ENCODE data around the gene RITA1. TPM values are rescaled to one million over a fixed set of nuclear protein-coding genes. Genes with fewer than 3 reads are reported as not detected.

The RITA1 gene
- total RNA-seq, 1 donor from 2014 or later: 16.3 TPM

DNA sequence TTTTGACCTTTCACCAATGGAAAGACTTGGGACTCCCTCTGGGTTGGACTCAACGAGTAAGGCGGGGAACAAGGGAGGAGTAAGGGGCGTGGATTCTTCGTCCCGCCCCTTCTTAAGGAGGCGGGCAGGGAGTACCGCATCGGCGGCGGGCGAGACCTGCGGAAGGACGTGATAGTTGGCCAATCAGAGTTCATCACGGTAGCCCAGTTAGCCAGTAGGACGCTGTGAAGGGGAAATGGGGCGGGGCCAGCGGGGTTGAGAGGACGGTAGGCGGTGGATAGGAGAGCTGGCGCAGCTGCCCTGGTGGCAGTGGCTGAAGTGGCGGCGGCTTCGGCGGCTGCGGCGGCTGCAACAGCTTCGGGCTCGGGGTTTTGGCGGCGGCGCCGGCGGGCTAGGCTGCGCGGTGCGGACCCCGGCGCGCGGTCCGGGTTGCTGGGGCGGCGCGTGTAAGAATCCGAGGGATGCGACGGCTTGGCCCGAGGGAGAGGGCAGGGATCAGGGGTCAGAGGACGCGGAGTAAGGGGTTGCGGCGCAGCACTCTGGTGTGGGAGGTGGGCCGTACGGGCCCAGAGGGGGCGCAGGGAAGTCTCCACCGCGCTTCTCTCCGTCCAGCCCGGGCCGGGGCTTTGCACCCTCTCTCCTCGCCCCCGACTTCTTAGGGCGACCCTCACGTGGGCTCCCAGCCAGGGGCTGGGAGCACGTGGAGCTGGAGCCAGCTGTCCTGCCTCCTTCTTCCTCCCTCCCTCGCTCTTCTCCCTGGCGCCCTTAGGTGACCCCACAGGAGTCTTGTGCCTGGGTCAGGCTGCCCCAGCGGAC is 35.9 kb downstream of the RITA1 start, which contains the start of gene TPCN1:
TSS of gene TPCN1 (plus strand) at position 284 of the 816 bp plus-strand sequence. CDS start 5,389 bp downstream, outside the sequence.
- ATAC-seq (ENCODE audit: poor library complexity): peak; percentile 94
- intact Hi-C loops (cut with DNase I): loop anchor here (10.0 kb wide), 1 partner anchor 53 kb away; no protein-coding TSS in a partner anchor

DNA sequence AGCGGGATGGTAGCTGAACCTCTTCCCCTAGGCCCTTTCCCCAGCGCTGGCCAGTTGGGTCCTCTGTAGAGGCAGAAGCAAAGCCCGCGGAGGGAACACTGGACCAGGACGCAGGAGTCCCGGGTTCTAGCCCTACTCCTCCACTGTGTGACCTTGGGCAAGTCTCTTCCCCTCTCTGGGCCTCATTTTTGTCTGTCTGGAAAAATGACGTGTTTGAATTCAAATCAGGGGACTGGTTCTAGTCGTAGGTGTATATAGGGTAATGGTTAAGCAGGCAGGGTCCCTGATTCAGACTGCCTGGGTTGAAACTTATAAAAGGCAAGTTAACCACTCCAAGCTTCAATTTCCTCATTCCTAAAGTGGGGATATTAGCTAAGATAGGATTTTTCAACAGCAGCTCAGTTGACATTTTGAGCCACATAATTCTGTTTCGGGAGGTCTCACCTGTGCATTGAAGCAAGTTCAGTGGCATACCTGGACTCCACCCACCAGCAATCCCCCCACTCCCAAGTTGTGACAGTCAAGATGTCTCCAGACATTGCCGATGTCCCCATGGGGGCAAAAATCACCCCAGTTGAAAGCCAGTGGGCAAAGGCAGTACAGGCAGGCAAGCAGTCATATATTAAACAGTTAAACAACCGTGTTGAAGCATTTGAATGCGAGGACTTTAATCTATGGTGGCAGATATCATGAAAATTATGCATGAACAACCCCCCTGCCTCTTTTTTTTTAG is 36.6 kb downstream of the RITA1 start:
- DNase-seq (no peak), ATAC-seq (ENCODE audit: poor library complexity) (no peak)
- intact Hi-C loops (cut with DNase I): loop anchor here (10.0 kb wide), 1 partner anchor 53 kb away; no protein-coding TSS in a partner anchor

More for the DNA sequence above, 35.9 kb downstream of the RITA1 start, which contains the start of gene TPCN1:
- DNase-seq: peak; percentile 100

DNA sequence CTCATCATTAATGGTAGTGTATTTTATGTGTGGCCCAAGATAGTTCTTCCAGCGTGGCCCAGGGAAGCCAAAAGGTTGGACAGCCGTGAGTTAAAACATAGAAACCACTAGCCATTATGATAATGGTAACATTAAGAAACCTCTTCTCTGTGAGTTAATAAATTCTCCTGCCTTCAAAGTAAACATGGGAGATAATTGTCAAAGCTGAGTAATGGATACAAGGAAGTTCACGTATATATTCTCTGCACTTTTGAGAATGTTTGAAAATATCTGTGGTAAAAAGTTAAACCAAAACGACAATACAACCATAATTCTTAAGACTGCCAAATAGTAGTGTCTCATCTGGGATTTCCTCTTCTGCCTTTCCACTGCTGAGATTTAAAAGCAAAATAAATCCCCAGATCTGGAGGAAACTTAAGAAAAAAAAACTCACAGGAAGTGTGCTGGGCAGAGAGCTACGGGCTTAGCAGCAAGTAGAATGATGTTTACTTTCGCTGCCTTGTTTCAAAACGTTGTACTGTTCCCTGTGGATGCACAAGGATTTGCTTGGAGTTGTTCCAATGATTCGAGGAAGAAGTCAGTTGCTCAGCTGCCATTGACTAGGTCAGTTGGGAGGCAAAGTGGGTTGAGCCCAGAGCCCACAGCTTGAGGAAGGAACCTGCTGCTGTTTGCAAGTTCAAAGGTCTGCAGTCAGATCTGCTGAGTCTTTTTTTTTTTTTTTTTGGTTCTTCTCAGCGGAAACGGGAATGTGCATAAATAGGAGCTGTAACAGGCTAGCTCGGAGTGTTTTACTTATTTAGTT is 37.4 kb downstream of the RITA1 start:
- intact Hi-C loops (cut with DNase I): loop anchor here (10.0 kb wide), 1 partner anchor 52 kb away; no protein-coding TSS in a partner anchor
- DNase-seq (peak; percentile 78), ATAC-seq (ENCODE audit: poor library complexity) (peak; percentile 30)

DNA sequence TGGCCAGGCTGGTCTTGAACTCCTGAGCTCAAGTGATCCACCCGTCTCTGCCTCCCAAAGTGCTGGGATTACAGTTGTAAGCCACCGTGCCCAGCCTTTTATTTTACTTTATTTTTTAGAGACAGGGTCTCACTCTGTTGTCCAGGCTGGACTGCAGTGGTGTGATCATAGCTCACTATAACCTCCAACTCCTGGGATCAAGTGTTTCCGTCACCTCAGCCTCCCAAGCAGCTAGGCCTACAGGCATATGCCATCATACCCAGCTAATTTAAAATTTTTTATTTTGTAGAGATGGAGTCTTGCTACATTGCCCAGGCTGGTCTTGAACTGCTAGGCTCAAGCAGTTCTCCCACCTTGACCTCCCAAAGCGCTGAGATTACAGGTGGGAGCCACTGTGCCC is 39.4 kb downstream of the RITA1 start:
- ATAC-seq (ENCODE audit: poor library complexity) (no peak), DNase-seq (no peak)
- intact Hi-C loops (cut with DNase I): loop anchor here (10.0 kb wide), 1 partner anchor 50 kb away; no protein-coding TSS in a partner anchor

DNA sequence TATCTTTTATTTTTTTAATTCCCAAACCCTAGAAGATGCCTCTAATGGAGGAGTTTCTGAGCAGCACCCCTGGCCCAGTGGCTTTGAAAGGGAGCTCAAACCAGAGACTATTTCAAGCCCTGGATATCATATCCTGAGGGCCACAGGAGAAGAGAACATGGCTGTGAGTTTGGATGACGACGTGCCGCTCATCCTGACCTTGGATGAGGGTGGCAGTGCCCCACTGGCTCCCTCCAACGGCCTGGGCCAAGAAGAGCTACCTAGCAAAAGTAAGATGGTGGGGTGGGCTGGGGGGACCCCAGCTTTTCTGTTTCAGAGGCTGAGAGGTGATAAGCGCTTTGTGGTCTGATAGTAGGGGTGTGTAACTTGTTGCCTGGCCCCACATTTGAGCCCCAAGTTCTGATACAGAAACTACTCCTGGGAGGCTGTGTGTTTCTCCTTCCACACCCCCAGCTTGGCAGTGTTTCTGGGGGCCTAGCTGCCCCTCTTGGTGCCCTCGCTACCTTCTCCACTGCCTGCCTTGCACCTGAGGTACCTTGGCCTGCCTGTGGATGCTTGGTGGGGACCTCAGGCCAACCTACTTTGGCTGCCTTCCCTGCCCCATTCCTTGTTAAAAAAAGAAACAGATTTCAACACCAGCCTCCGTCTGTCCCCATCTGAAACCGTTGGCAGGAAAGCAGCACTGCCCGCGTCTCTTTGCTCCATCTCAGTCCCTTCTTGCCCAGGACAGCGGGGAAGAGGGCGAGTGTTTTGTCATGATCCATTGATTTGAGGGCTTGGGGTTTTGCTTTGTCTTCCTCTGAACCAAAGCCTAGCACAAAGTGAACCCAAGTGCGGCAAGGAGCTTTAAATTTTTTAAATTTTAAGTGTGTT is 41.4 kb downstream of the RITA1 start:
- ATAC-seq (ENCODE audit: poor library complexity) (peak; percentile 55), DNase-seq (peak; percentile 68)
- intact Hi-C loops (cut with DNase I): loop anchor here (10.0 kb wide), 1 partner anchor 48 kb away; no protein-coding TSS in a partner anchor

DNA sequence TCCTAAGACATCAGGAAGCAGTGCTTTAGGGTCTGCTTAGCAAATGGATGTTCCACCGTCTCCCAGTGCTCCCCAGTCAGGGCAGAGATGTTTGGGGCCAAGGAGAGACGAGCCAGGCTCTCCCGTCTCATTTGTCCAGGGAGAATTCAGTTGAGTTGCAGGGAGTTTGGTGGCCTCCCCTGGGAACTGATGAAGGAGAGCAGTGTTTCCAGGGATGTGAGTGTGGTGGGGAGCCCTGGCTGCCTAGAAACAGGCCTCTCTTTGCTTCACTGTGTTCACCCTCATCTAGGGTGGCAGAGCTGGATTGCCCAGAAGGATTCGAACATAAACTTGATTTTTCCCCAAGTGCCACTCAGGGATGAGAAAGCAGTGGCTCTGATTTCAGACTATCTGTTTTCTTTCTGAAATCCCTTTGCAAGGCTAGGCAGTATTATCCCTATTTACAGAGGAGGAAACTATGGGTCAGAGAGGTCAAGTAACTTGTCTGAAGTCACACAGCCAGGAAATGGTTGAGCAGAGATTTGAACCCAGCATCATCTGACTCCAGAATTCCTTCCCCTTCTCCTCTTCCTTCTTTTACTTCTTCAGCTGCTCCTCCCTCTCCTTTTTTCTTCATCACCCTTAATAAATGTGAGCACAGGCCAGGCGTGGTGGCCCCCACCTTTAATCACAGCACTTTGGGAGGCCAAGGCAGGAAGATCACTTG is 42.3 kb downstream of the RITA1 start:
- ATAC-seq (ENCODE audit: poor library complexity): no peak
- no peak for DNase-seq
- intact Hi-C loops (cut with DNase I): loop anchor here (10.0 kb wide), 1 partner anchor 47 kb away; no protein-coding TSS in a partner anchor

DNA sequence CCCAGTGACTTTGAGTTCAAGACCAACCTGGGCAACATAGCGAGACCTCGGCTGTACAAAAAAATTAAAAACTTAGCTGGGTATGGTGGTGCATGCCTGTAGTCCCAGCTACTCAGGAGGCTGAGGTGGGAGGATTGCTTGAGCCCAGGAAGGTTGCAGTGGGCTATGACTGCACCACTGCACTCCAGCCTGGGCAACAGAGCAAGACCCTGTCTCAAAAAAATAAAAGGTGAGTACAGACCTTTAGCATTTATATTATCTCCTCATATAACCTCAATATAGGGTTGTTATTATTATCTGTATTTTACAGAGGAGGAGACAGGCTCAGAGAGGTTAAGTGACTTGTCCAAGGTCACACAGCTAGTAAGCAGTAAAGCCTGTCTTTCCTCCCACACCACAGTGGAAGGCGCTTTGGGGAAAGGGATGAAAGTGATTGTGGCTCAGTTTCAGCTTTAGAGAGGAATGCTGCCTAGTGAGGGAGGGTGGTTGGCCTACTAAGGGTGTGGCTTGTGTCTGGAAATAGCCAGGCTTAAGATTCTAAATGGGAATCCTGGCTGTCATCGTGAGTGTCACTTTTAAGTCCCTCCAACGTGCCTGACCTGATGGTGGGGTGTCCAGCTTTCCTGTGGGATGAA is 43.0 kb downstream of the RITA1 start:
- intact Hi-C loops (cut with DNase I): loop anchor here (10.0 kb wide), 1 partner anchor 46 kb away; no protein-coding TSS in a partner anchor
- ATAC-seq (ENCODE audit: poor library complexity) (peak; percentile 32), DNase-seq (no peak)

DNA sequence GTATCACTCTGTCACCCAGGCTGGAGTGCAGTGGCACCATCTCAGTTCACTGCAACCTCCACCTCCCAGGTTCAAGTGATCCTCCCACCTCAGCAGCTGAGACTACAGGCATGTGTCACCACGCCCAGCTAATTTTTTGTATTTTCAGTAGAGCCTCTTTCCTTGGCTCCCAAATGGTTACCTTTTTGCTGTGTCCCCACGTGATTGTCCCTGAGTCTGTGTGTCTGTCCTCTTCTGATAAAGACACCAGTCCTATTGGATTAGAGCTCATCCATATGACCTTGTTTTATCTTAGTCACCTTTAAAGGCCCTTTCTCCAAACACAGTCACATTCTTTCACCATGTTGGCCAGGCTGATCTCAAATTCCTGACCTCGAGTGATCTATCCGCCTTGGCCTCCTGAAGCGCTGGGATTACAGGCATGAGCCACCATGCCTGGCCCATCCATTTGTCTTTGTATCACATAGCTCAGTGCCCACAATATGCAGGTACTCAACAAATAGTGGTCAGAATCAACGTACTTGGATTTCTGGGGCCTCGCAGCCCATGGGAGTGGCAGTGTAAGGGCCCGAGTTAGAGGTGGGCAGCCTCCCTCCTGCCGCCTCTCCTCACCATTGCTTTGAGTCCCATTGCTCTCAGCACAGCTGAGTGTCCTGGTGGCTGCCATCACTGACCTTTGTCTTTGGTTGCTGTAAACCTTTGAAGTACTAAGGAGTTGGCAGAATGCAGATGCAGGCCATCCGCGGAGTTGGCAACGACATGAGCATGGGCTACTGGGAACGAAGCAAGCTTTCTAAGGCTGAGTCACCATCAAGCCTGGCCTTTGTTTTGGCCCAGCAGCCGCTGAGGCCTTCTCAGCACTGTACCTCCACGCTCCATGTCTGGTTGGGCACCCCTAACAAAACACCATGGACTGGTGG is 45.1 kb downstream of the RITA1 start:
- DNase-seq: no peak
- intact Hi-C loops (cut with DNase I): no loop called here
- peak; percentile 34 for ATAC-seq (ENCODE audit: poor library complexity)

DNA sequence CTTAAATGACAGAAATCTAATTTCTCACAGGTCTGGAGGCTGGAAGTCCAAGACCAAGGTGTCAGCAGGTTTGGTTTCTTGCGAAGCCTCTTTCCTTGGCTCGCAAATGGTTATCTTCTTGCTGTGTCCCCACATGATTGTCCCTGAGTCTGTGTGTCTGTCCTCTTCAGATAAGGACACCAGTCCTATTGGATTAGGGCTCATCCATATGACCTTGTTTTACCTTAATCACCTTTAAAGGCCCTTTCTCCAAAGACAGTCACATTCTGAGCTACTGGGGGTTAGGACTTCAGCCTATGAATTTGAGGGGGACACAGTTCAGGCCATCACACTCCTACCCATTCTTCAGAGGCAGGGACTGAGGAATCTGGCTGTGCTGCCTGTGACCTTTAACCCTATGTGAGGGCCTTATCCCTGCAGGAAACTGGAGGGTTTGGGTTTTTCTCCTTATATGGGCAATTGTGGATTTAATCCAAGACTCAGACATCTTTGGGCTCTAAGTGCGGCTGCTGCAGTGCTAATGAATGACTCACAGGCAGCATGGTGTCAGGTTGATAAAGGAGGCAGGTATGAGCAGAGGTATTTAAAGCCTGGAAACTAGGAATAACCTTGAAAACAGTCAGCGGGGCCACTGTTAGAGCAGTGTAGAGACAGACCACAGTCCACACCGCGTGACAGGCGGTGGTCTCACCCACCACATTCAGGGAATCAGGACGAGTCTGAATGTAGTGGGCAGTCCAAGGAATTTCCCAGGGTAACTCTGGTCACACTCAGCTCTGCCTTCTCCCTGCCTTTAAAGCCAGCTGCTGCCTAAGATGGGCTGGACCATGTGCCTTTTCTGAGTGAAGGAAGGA is 45.9 kb downstream of the RITA1 start:
- no peak for DNase-seq
- intact Hi-C loops (cut with DNase I): no loop called here
- ATAC-seq (ENCODE audit: poor library complexity): no peak

DNA sequence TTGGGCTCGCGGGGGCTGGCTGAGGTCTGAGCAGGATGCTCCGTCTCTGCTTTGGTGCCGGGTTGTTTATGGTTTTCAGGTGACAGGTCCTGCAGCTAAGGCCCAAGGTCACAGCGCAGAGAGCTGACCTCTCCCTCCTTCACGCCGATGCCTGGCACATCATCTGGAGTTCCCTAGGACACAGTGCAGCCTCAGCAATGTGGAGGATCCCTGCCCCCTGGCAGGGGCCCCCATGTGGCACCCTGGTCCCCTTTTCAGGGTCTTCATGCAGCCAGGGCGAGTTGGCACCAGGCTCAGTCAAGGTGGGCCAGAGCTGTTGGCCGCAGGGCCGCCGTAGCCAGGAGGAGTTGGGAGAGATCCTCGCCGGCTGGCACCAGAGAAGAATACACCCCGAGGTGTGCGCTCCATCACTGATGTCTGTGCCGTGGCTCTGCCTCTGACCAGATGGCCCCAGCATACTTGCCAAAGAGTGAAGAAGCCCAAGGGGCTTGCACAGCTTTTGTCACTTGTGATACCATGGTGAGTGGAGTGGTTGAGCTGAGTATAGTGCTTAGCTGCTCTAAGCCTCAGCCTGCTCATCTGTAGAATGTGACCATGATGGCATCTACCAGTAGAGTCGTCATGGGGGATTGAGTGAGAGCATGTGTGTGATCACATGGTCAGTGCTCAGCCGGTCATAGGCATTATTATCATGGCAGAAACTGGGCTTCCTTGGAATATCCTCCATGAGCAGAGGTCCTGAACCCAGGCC is 46.7 kb downstream of the RITA1 start:
- DNase-seq (no peak), ATAC-seq (ENCODE audit: poor library complexity) (no peak)
- intact Hi-C loops (cut with DNase I): no loop called here

DNA sequence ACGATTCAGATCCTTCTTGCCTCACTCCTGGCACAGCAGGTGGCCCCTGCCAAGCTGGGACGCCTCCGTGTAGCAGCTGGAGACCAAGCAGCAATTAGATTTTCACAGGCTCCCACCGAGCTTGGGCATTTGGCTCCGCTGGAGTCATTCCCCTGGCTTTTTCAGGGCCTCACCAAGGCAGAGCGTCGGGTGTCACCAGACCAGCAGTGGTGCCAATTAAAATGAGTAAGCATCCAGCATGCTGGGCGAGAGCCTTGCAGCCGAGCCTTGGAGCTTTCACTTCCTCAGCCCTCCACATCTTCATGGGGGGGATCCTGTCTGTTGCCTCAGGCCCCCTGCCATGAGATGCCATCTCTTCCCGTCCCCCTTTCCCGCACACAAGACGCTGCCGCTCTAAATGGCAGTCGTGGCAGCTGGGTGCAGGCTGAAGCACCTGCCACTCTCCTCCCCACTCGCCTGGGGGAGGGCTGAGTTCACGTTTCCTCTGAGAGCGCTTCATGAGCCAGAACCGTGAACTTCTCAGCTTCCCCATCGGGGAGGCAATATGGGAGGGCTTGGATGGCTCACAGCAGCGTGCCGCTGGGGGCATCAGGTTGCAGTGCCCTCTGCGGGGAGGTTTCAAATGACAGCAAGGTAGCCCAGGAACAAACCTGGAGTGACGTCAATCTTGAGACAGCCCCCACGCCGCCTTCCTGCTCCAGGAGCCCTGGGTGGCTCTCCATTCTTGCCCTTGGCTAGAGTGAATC is 47.5 kb downstream of the RITA1 start:
- intact Hi-C loops (cut with DNase I): no loop called here
- DNase-seq: peak; percentile 67
- ATAC-seq (ENCODE audit: poor library complexity): peak; percentile 47

DNA sequence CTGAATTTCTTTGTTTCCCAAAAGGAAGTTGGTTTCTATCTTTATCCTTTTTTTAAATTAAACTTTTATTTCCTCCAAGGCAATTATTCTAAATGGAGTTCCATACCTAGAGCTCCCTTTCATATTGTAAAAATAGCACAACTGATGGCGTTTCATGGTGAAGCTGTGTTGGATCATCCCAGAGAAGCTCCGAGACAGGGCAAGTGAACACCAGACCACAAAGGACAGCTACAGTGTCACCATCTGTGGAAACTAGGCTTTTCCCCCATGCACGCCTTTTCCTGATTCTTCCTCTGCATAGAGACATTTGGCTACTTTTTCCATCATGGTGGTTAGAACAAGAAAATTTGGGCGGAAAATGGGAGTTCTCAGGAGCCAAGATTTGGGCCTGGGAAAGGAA is 48.4 kb downstream of the RITA1 start:
- no peak for ATAC-seq (ENCODE audit: poor library complexity)
- DNase-seq: no peak
- intact Hi-C loops (cut with DNase I): no loop called here

DNA sequence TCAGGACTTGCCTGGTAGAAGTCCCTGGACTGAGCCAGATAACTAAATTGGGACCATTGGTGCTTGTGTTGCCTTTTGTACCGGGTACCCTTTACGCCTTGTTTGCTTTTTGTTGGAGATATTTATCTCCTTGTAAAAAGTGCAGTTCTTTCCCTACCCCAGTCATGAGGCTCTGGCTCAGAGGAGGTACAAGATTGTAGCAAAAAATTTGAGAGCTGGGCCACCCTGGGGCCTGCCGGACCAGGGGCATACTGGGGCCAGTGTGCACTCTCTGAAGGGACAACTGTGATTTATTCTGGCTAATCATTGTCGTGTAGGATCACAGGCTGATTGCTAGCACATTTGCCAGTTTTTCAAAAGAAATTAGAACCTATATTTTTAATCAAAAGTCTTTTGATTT is 49.0 kb downstream of the RITA1 start:
- DNase-seq (no peak), ATAC-seq (ENCODE audit: poor library complexity) (no peak)
- intact Hi-C loops (cut with DNase I): no loop called here

Measured in Right ventricle myocardium superior (tissue), 1 donor.